HEK293 (cell line): ENCODE results near the gene AP1B1.

Source experiments
- BCL11A ChIP-seq: fragments of 450-650 bp; formaldehyde crosslinking; IDR thresholded peaks from 2 replicates; pipeline ENCODE4 v1.5.1; 2016; ENCODE audit warnings: low read depth, missing biosample characterization, missing genetic modification characterization
- BCL6B ChIP-seq: fragments of 450-650 bp; formaldehyde crosslinking; IDR thresholded peaks from 2 replicates; pipeline ENCODE4 v1.5.1; 2017; ENCODE audit warnings: missing biosample characterization, missing genetic modification characterization
- KLF1 ChIP-seq: fragments of 450-650 bp; formaldehyde crosslinking; IDR thresholded peaks from 2 replicates; pipeline ENCODE4 v1.5.1; 2016; ENCODE audit warnings: missing biosample characterization, missing genetic modification characterization
- KLF8 ChIP-seq: fragments of 450-650 bp; formaldehyde crosslinking; IDR thresholded peaks from 2 replicates; pipeline ENCODE4 v1.5.1; 2016; ENCODE audit warnings: missing biosample characterization, missing genetic modification characterization
- PRDM2 ChIP-seq: fragments of 450-650 bp; formaldehyde crosslinking; IDR thresholded peaks from 2 replicates; pipeline ENCODE4 v1.5.1; 2016; ENCODE audit warnings: missing biosample characterization, missing genetic modification characterization, borderline replicate concordance
- SETDB1 ChIP-seq: IDR thresholded peaks from one replicate; pipeline ENCODE4 v1.6.1; 2017; ENCODE audit warnings: mild to moderate bottlenecking, low read length, moderate library complexity, mixed read lengths; ENCODE audit not compliant: insufficient read length
- TCF7L2 ChIP-seq: IDR thresholded peaks from 2 replicates; pipeline ENCODE4 v1.6.1; 2011; ENCODE audit warnings: low read depth, mild to moderate bottlenecking, inconsistent platforms, low read length, moderate library complexity, borderline replicate concordance
- TRIM28 ChIP-seq: IDR thresholded peaks from 2 replicates; pipeline ENCODE4 v1.6.1; 2011; ENCODE audit warnings: low read length, control low read depth, borderline replicate concordance
- WT1 ChIP-seq: fragments of 450-650 bp; formaldehyde crosslinking; IDR thresholded peaks from 2 replicates; pipeline ENCODE4 v1.5.1; 2016; ENCODE audit warnings: missing biosample characterization, missing genetic modification characterization
- ZBTB1 ChIP-seq: fragments of 450-650 bp; formaldehyde crosslinking; IDR thresholded peaks from 2 replicates; pipeline ENCODE4 v1.5.1; 2016; ENCODE audit warnings: missing biosample characterization, missing genetic modification characterization
- ZBTB11 ChIP-seq: fragments of 450-650 bp; formaldehyde crosslinking; conservative IDR thresholded peaks from 2 replicates; pipeline ENCODE4 v1.5.1; 2016; ENCODE audit warnings: low read depth, missing biosample characterization, missing genetic modification characterization
- ZBTB26 ChIP-seq: fragments of 450-650 bp; formaldehyde crosslinking; optimal IDR thresholded peaks from 2 replicates; pipeline ENCODE3; 2016; ENCODE audit warnings: missing biosample characterization, mild to moderate bottlenecking, missing genetic modification characterization
- ZNF239 ChIP-seq: fragments of 450-650 bp; formaldehyde crosslinking; IDR thresholded peaks from 2 replicates; pipeline ENCODE4 v1.5.1; 2016; ENCODE audit warnings: missing biosample characterization, missing genetic modification characterization
- ZNF302 ChIP-seq: fragments of 450-650 bp; formaldehyde crosslinking; IDR thresholded peaks from 2 replicates; pipeline ENCODE4 v1.5.1; 2016; ENCODE audit warnings: missing biosample characterization, missing genetic modification characterization, low read depth
- ZNF426 ChIP-seq: fragments of 450-650 bp; formaldehyde crosslinking; IDR thresholded peaks from 2 replicates; pipeline ENCODE4 v1.5.1; 2017; ENCODE audit warnings: missing biosample characterization, missing genetic modification characterization, mild to moderate bottlenecking, inconsistent platforms, moderate library complexity
- ZNF510 ChIP-seq: fragments of 450-650 bp; formaldehyde crosslinking; IDR thresholded peaks from 2 replicates; pipeline ENCODE4 v1.5.1; 2018; ENCODE audit warnings: mild to moderate bottlenecking, missing genetic modification characterization, missing biosample characterization; ENCODE audit not compliant: insufficient replicate concordance
- ZNF600 ChIP-seq: fragments of 450-650 bp; formaldehyde crosslinking; IDR thresholded peaks from 2 replicates; pipeline ENCODE4 v1.5.1; 2016; ENCODE audit warnings: missing biosample characterization, missing genetic modification characterization
- ZNF629 ChIP-seq: fragments of 450-650 bp; formaldehyde crosslinking; IDR thresholded peaks from 2 replicates; pipeline ENCODE4 v1.5.1; 2017; ENCODE audit warnings: missing biosample characterization, missing genetic modification characterization
- ZNF677 ChIP-seq: fragments of 450-650 bp; IDR thresholded peaks from 2 replicates; pipeline ENCODE4 v1.5.0; 2018; ENCODE audit warnings: missing biosample characterization, mild to moderate bottlenecking, missing genetic modification characterization, moderate library complexity

AP1B1 gene

GRCh38 chr22:29306175-29306834 is 82.1 kb downstream of the AP1B1 start, which contains the start of gene GAS2L1 (continued):
- no peak for TF ChIP-seq PRDM2
- peak; percentile 48 for TF ChIP-seq WT1 (tag by site-specific recombination)
- TF ChIP-seq ZNF302 = no peak
- TF ChIP-seq BCL11A (tag by site-specific recombination) = peak; percentile 75; the same call in 1 of the 2 replicates
- TF ChIP-seq KLF1 (tag by site-specific recombination) = peak; percentile 97
- no peak for TF ChIP-seq ZNF600 (tag by site-specific recombination)
- no peak for TF ChIP-seq ZNF426 (tag by site-specific recombination)
- no peak for TF ChIP-seq ZNF510 (tag by site-specific recombination)
- no peak for TF ChIP-seq SETDB1
- TF ChIP-seq BCL6B (tag by site-specific recombination) = no peak
- peak; percentile 81 for TF ChIP-seq KLF8 (tag by site-specific recombination)
- no peak; the same call in 1 of the 2 replicates for TF ChIP-seq ZBTB11
- peak; percentile 53; the same call in 1 of the 2 replicates for TF ChIP-seq ZNF629 (tag by site-specific recombination)
- TF ChIP-seq TRIM28 = no peak; the same call in 1 of the 2 replicates
- no peak for TF ChIP-seq ZNF239 (tag by site-specific recombination)
- no peak for TF ChIP-seq TCF7L2
- TF ChIP-seq ZBTB26 (tag by site-specific recombination) = no peak
- TF ChIP-seq ZNF677 (tag by site-specific recombination) = no peak
- TF ChIP-seq ZBTB1 (tag by site-specific recombination) = no peak
